OCI-LY3 (cell line): Measurements from ENCODE around the gene UBE2U.

Experiments
- EZH2phosphoT487 ChIP-seq: fragments of 200-600 bp; shearing (Covaris generic); IDR thresholded peaks from 2 replicates; pipeline ENCODE4 v1.6.1; 2018; ENCODE audit warnings: antibody characterized with exemption, mixed run types, low read depth
- TF ChIP-seq, protein P1 (sequence below): fragments of 200-600, 300-600 bp; sonication (generic); IDR thresholded peaks from 2 replicates; pipeline ENCODE4 v1.5.1; 2014; ENCODE audit warnings: antibody characterized with exemption, low read length, low read depth

DNA sequence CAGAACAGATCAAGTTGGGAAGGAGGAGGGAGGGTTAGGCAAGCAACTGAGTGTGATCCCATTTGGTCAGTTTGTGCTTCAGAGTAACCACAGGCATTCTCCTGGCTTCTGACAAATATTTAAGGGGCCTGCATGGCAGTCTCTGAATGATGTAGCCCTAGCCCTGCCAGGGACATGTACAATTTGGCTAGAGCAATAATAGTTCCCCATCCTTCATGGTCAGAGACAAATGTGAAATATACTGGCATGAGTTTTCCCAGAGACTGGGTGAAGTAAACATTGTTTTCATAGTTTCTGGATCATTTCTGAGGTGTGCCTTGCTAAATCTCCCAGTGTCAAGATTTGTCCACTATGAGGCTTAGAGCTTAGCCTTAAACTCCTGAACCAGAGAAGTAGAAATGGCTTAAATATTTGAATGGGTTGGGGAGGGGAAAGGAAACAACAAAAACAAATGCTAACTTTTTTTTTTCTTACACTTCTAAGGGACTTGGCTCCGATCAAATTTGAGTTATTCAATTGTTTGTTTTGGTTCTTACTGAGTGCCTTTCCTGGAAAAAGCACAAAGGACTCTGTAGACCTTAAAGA, 42.0 kb upstream of the UBE2U start:
- TF ChIP-seq, protein P1, sequence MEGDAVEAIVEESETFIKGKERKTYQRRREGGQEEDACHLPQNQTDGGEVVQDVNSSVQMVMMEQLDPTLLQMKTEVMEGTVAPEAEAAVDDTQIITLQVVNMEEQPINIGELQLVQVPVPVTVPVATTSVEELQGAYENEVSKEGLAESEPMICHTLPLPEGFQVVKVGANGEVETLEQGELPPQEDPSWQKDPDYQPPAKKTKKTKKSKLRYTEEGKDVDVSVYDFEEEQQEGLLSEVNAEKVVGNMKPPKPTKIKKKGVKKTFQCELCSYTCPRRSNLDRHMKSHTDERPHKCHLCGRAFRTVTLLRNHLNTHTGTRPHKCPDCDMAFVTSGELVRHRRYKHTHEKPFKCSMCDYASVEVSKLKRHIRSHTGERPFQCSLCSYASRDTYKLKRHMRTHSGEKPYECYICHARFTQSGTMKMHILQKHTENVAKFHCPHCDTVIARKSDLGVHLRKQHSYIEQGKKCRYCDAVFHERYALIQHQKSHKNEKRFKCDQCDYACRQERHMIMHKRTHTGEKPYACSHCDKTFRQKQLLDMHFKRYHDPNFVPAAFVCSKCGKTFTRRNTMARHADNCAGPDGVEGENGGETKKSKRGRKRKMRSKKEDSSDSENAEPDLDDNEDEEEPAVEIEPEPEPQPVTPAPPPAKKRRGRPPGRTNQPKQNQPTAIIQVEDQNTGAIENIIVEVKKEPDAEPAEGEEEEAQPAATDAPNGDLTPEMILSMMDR: no peak
- TF ChIP-seq EZH2phosphoT487: no peak
